ENCODE measurements around the gene ALG9. TPM values are rescaled to one million over a fixed set of nuclear protein-coding genes. Genes with fewer than 3 reads are reported as not detected.

Gene ALG9
- total RNA-seq, 8 experiments from 2014 or later = 46.9 to 57.0 (median 53.9) TPM

DNA sequence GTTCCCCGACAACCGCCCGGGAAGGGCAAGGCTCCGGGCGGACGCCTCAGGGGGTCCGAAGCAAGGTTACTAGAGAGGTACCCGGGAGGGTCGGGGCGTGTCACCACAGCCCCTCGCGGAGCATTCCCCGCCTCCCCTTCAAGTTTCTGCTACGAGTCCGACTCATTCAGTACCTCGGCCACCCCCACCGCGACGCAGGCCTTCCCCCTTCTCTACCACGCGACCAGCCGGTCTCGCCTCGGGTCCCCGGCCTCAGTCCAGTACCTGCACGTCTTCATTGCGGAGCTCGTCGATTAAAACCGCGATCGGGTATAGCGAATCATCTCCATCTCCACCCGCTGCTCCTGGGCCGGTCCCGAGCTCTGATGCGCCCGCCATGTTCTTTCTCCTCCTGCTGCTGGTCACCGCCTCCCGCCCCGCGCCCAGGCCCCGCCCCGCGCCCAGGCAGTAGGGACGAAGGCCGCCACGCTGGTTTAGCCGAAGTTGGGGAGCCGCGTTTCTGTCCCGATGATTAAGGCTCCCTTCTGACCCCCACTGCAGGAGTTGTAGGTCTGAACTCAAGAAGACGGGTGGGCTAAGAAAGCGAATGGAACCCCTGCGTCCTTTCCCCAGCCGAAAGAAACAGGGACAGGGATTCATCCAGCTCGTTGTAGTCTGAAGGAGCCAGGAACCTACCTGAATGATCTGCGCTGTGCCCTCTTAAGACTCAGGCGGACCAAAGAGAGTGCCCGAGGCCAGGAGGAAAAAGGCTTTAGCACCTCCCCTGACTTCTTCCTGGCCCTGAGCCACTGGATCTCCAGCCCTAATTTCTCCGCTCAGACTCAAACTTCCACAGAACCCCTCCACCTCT, 105.2 kb downstream of the ALG9 start, which contains the start of gene PPP2R1B:
Gene PPP2R1B (minus strand): TSS at position 406 of the 850 bp plus-strand sequence. CDS start 28 bp downstream, at position 378.
- in situ Hi-C loops (cut with MboI; ENCODE audit: low pct_unique_long_range_greater_than_20kb in 2 of 9, low sequenced_read_pairs in 9 of 9, unreplicated experiment in 9 of 9) = loop anchor here in 3 of 9 experiments (10.0 to 25.0 kb wide), 5 partner anchors 79 to 304 kb away; partner anchors contain the start of gene SIK2 (in 1 of the 3)
- ATAC-seq (replicated peaks in 6 of 8) = peak; percentile 87 to 96 (median 94)
- peaks cover 23% of the 10 kb centered on the region in 2 donors for H3K4me1 ChIP-seq (replicated peaks in 1 of 2)
- 0 to 60% (median 5%) methylated on average over 1 to 14 of the region's 61 CpGs; no CpG with 5 or more reads in 2 of the 10 experiments for WGBS, 10 experiments
- peak within 1 kb of the TSS; percentile 65 to 100 (median 98) for H3K4me3 ChIP-seq
- H3K27ac ChIP-seq = peak within 1 kb of the TSS; percentile 51 to 74

DNA sequence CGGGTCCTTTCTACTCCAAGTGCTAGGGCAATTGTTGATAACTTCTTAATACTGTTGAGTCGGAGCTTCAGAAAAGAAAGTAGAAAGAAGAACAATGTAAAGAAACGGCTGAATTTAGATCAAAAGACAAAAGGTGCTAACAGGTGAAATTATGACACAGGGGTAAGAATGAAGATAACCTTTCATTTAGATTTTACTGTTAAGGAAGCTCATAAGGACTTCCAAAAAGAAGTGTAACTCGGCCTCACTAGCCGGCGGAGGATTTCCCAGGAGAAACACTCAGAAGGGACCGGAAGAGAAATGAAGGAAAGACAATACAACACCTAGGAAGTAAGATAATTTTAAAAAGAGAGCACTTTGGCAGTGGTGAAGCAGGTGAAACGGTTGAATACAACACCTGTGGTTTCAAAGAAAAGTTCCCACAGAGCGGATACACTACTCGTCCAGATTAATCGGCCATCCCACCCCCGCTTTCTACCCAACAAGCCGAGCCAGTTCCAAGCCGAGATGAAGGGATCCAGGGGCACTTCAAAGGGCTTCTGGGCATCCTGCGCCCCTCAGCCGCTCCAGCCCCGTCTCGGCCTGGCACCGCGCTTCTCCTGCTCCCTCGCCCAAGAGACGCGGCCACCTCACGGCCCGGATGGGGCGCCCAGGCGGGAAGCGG, 105.9 kb downstream of the ALG9 start:
- 0 to 9% (median 3%) methylated on average over 6 to 15 of the region's 28 CpGs for WGBS, 10 experiments
- Histone ChIP-seq H3K27ac (no peak overlapping the region), H3K4me1 (replicated peaks in 1 of 2) (peaks cover 23% of the 10 kb centered on the region in 2 donors), H3K4me3 (peak overlapping the region; percentile 65 to 100 (median 98))
- in situ Hi-C loops (cut with MboI; ENCODE audit: low pct_unique_long_range_greater_than_20kb in 2 of 9, low sequenced_read_pairs in 9 of 9, unreplicated experiment in 9 of 9) = loop anchor here in 3 of 9 experiments (10.0 to 25.0 kb wide), 5 partner anchors 79 to 303 kb away; partner anchors contain the start of gene SIK2 (in 1 of the 3)
- ATAC-seq (replicated peaks in 6 of 8) = peak; percentile 42 to 71 (median 60)

DNA sequence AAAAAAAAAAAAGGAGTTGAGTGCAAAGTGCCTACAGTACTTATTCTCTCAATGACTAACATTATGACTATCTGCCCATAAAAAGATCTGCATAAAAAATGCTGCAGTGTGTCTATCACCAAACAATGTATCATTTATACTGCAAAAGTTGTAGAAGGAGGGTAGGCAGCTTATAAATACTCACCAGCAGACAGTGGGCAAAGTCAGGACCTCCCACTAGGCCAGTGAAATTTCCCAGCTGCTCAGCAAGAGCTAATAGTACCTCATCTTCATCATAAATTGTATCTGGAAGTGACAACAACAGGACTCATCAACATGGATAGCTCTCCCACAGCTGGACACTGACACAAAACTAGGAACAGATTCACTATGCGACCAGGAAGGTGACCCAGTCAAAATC, 106.8 kb downstream of the ALG9 start:
- H3K4me1 ChIP-seq (replicated peaks in 1 of 2) = peaks cover 23% of the 10 kb centered on the region in 2 donors
- in situ Hi-C loops (cut with MboI; ENCODE audit: low pct_unique_long_range_greater_than_20kb in 2 of 9, low sequenced_read_pairs in 9 of 9, unreplicated experiment in 9 of 9) = loop anchor here in 3 of 9 experiments (10.0 to 25.0 kb wide), 5 partner anchors 80 to 302 kb away; partner anchors contain the start of gene SIK2 (in 1 of the 3)
- 50 to 80% (median 63%) methylated on average over 1 of the region's 1 CpG; no CpG with 5 or more reads in 6 of the 10 experiments for WGBS, 10 experiments
- H3K27ac ChIP-seq = no peak overlapping the region
- ATAC-seq (replicated peaks in 6 of 8) = peak in 1 of 8 experiments; percentile 6
- H3K4me3 ChIP-seq = peak overlapping the region; percentile 65 to 100 (median 98)

DNA sequence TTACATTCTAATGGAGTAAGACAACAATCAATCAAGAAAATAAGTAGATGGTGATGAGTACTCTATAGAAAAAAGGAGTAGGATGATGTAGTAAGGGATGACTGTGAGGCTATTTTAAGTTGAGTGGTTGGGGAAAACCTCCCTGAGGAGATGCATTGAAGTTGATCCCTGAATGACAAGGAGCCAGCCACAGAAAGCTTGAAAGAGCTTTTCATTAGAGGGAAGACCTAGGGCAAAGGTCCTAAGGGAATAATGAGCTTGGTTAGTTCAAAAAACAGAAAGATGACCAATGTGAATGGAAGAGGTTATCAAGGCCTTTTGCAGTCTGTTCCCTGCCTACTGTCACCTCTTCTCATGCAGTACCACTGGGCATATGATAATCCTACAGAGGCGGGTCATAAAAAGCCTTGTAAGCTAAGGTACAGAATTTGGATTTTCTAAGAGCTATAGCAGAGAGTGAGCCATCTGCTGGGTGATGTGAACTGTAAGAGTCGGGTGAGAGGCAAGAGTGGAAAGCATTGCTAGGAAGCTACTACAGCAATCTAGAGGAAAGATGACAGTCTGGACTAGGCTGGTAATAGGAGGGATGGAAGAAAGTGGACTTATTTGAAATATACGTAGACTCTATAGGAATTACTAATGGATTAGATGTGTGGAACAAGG, 108.3 kb downstream of the ALG9 start:
- H3K27ac ChIP-seq = no peak overlapping the region
- peaks cover 23% of the 10 kb centered on the region in 2 donors for H3K4me1 ChIP-seq (replicated peaks in 1 of 2)
- H3K4me3 ChIP-seq = no peak overlapping the region
- in situ Hi-C loops (cut with MboI; ENCODE audit: low pct_unique_long_range_greater_than_20kb in 2 of 9, low sequenced_read_pairs in 9 of 9, unreplicated experiment in 9 of 9) = loop anchor here in 3 of 9 experiments (10.0 to 25.0 kb wide), 5 partner anchors 82 to 301 kb away; partner anchors contain the start of gene SIK2 (in 1 of the 3)
- WGBS, 10 experiments = 23 to 93% (median 80%) methylated on average over 1 to 2 of the region's 3 CpGs; no CpG with 5 or more reads in 5 of the 10 experiments
- peak in 1 of 8 experiments; percentile 5 for ATAC-seq (replicated peaks in 6 of 8)

DNA sequence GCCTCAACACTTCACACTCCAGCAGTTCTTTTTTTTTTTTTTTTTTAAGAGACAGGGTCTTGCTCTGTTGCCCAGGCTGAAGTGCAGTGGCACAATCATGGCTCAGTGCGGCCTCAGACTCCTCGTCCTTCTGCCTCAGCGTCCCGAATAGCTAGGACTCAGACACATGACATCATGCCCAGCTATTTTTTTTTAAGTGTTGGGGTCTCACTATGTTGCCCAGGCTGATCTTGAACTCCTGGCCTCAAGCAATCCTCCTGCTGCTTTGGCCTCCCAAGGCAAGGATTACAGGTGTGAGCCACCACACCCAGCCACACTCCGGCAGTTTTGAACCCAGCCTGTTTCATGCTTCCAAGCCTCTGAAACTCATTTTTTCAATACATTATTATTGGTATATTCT, 108.9 kb downstream of the ALG9 start:
- ATAC-seq (replicated peaks in 6 of 8) = no peak
- 78 to 100% (median 100%) methylated on average over 2 to 5 of the region's 5 CpGs; no CpG with 5 or more reads in 3 of the 10 experiments for WGBS, 10 experiments
- Histone ChIP-seq H3K4me3 (no peak overlapping the region), H3K4me1 (replicated peaks in 1 of 2) (peaks cover 23% of the 10 kb centered on the region in 2 donors), H3K27ac (no peak overlapping the region)
- in situ Hi-C loops (cut with MboI; ENCODE audit: low pct_unique_long_range_greater_than_20kb in 2 of 9, low sequenced_read_pairs in 9 of 9, unreplicated experiment in 9 of 9) = loop anchor here in 3 of 9 experiments (10.0 to 25.0 kb wide), 5 partner anchors 82 to 300 kb away; partner anchors contain the start of gene SIK2 (in 1 of the 3)

DNA sequence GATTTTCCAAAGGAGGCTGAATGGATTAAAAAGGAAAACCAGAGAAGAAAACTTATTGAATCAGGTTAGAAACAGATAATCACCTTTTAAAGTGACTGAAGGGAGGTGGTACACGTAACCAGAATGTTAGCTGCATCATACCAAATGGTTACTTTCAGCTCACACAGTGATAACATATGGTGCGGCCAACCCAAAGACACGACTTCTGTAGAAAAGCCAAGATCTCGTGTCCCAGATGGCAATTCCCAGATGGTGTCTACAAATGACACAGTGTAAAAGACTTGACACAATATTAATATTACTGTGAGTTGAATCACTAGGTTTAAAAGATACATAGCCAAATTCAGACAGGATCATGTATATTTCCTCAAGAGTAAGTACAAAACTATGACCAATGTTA, 110.3 kb downstream of the ALG9 start:
- H3K27ac ChIP-seq = no peak overlapping the region
- H3K4me3 ChIP-seq = no peak overlapping the region
- in situ Hi-C loops (cut with MboI; ENCODE audit: low pct_unique_long_range_greater_than_20kb in 2 of 9, low sequenced_read_pairs in 9 of 9, unreplicated experiment in 9 of 9) = loop anchor here in 3 of 9 experiments (10.0 to 25.0 kb wide), 5 partner anchors 84 to 299 kb away; partner anchors contain the start of gene SIK2 (in 1 of the 3)
- WGBS, 10 experiments = 40 to 100% (median 80%) methylated on average over 1 to 4 of the region's 4 CpGs; no CpG with 5 or more reads in 1 of the 10 experiments
- peaks cover 17 to 20% of the 10 kb centered on the region in 2 donors for H3K4me1 ChIP-seq (replicated peaks in 1 of 2)
- no peak for ATAC-seq (replicated peaks in 6 of 8)

DNA sequence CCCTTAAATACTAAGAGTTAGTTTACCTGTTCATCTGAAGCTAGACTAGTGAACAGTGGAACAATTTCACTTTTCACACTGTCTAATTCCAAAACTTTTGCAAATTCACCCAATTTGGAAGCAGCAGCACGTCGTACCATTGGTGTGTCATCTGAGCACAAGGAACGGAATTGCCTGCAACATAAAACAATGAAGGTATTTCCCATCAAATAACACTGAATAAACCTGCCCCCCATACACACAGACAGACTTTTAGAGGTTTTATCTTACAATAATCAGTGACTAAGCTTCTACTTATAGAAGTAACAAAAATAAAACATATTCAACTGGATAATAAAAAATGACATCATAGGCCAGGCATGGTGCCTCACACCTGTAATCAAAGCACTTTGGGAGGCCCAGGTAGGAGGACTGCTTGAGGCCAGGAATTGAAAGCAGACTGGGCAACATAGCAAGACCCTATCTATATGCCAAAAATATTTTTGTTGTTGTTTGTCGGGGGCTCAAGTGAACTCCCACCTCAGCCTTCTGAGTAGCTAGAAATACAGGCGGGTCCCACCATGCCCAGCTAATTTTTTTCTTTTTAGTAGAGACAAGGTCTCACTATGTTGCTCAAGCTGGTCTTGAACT, 111.5 kb downstream of the ALG9 start:
- Histone ChIP-seq H3K27ac (no peak overlapping the region), H3K4me1 (replicated peaks in 1 of 2) (peaks cover 15 to 17% of the 10 kb centered on the region in 2 donors), H3K4me3 (no peak overlapping the region)
- in situ Hi-C loops (cut with MboI; ENCODE audit: low pct_unique_long_range_greater_than_20kb in 2 of 9, low sequenced_read_pairs in 9 of 9, unreplicated experiment in 9 of 9) = loop anchor here in 3 of 9 experiments (10.0 to 25.0 kb wide), 5 partner anchors 85 to 298 kb away; partner anchors contain the start of gene SIK2 (in 1 of the 3)
- WGBS, 10 experiments = 71 to 100% (median 94%) methylated on average over 1 to 5 of the region's 5 CpGs; no CpG with 5 or more reads in 1 of the 10 experiments
- ATAC-seq (replicated peaks in 6 of 8) = no peak

DNA sequence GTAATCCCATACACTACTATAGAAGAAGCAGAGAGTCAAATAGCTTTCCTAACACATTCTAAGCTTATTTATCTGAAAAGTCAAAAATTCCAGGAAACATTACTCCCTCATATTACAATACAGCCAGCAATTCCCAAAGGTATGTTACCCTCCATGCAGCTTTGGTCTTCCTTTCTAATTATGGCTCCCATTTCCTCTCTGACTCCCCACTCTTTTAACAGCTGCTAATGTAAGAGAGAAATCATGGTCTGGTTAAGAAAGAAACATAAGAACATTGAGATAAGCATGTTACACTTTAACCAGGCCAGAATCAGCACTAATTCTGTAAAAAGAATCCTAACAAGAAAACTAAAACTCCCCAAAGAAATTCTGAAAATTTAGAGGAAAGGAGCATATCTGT, 112.0 kb downstream of the ALG9 start:
- ATAC-seq (replicated peaks in 6 of 8) = no peak
- in situ Hi-C loops (cut with MboI; ENCODE audit: low pct_unique_long_range_greater_than_20kb in 2 of 9, low sequenced_read_pairs in 9 of 9, unreplicated experiment in 9 of 9) = loop anchor here in 2 of 9 experiments (25.0 kb wide), 2 partner anchors 172 to 297 kb away; no protein-coding TSS in a partner anchor
- Histone ChIP-seq H3K4me1 (replicated peaks in 1 of 2) (peaks cover 10 to 11% of the 10 kb centered on the region in 2 donors), H3K4me3 (no peak overlapping the region), H3K27ac (no peak overlapping the region)

DNA sequence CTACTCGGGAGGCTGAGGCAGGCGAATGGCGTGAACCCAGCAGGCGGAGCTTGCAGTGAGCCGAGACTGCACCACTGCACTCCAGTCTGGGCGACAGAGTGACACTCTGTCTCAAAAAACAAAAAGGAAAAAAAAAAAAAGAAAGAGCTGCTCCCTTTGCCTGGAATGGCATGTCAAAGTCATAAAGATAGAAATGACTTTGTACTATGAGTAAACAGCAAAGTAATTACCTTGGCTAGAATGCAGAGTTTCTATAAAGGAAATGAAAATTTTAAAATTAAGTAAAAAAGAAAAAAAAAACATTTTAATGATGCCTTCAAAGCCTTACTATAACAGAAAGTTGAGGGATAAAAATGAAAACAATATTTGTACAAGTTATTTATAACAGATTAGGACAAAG, 115.3 kb downstream of the ALG9 start:
- Histone ChIP-seq H3K27ac (no peak overlapping the region), H3K4me3 (no peak overlapping the region), H3K4me1 (replicated peaks in 1 of 2) (no peaks in the 10 kb centered on the region)
- ATAC-seq (replicated peaks in 6 of 8) = no peak
- WGBS, 10 experiments = 92 to 100% (median 96%) methylated on average over 1 to 6 of the region's 6 CpGs; no CpG with 5 or more reads in 3 of the 10 experiments
- in situ Hi-C loops (cut with MboI; ENCODE audit: low pct_unique_long_range_greater_than_20kb in 2 of 9, low sequenced_read_pairs in 9 of 9, unreplicated experiment in 9 of 9) = loop anchor here in 2 of 9 experiments (25.0 kb wide), 2 partner anchors 169 to 294 kb away; no protein-coding TSS in a partner anchor

DNA sequence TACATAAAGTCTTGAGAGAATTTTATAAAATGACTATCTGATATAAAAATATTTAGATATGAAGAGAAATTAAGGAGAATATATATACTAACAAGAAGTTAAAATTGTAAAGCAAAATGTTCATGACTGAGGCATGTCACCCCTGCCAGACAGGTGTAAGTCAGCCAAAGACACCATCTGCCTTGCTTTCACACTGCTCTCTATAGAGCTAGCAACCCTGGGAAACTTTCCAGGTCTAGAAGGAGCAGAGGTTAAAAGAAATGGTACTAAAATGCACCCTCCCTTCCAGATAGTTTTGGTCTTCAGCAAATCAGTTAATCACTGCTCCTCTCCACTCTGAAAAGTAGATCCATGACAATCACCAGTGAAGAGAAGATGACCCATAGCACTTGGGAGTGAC, 121.7 kb downstream of the ALG9 start:
- no peaks in the 10 kb centered on the region for H3K4me1 ChIP-seq (replicated peaks in 1 of 2)
- no peak overlapping the region for H3K4me3 ChIP-seq
- in situ Hi-C loops (cut with MboI; ENCODE audit: low pct_unique_long_range_greater_than_20kb in 2 of 9, low sequenced_read_pairs in 9 of 9, unreplicated experiment in 9 of 9) = loop anchor here in 2 of 9 experiments (25.0 kb wide), 2 partner anchors 162 to 287 kb away; no protein-coding TSS in a partner anchor
- ATAC-seq (replicated peaks in 6 of 8) = no peak
- H3K27ac ChIP-seq = no peak overlapping the region

DNA sequence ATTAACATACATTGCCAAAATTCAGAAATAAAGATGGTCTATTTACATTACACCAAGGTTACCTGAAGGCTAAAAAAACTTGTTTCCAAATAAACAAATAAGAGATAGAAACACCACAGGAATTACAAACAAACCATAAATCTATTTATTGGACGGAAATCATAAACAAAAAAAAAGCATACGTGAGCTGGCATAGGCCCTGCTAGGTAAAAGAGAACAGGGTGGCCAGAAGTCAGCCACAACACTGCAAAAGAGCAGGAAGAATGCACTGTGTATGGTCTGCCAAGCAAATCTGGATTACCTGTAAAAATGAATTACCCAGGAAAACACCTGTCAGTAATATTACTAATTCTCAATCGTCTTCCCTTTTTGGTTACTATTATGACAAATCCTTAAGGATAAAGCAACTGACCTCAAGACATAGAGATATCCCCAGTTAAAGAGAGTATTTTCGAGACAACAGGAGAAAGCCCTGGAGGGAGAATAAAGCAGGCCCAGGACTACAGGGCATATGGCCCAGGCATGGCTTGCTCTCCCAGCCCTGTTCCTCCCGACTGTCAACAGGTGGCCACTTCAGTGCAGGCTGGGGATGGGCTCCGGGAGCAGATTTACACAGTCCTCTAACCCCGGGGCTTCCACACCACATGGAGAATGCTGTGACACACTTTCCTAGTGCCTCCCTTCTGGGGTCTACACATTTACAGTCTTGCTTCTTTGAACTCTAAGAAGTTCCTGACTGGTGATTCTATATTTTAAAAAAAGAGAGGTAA, 123.2 kb downstream of the ALG9 start:
- Histone ChIP-seq H3K27ac (no peak overlapping the region), H3K4me3 (no peak overlapping the region), H3K4me1 (replicated peaks in 1 of 2) (no peaks in the 10 kb centered on the region)
- in situ Hi-C loops (cut with MboI; ENCODE audit: low pct_unique_long_range_greater_than_20kb in 2 of 9, low sequenced_read_pairs in 9 of 9, unreplicated experiment in 9 of 9) = no loop called here
- peak in 3 of 8 experiments; percentile 38 to 97 (median 88) for ATAC-seq (replicated peaks in 6 of 8)
- 36 to 100% (median 84%) methylated on average over 2 to 6 of the region's 7 CpGs for WGBS, 10 experiments

All from motor neuron (in vitro differentiated cells).